ENCODE measurements around the gene PPM1E.

PPM1E gene

GRCh38 chr17:59024916-59025315 lies 269.3 kb downstream of the PPM1E start:
- Histone ChIP-seq H3K4me3 (ENCODE audit: low read length) (no peak overlapping the region), H3K36me3 (ENCODE audit: control insufficient read depth, low read length) (peaks cover 34% of the 10 kb centered on the region), H3F3A (ENCODE audit: control insufficient read depth, insufficient read depth) (peaks cover 3% of the 10 kb centered on the region), H3K9me3 (ENCODE audit: control insufficient read depth, insufficient read depth, low read length) (no peaks in the 10 kb centered on the region), H3K4me1 (ENCODE audit: control insufficient read depth, low read length) (peaks cover 5% of the 10 kb centered on the region), H3K9me2 (replicated peaks; ENCODE audit: control insufficient read depth, low read length) (no peaks in the 10 kb centered on the region), H3K4me2 (ENCODE audit: low read length) (no peak overlapping the region), H3K27ac (ENCODE audit: low read depth, low read length) (no peak overlapping the region), H4K20me1 (ENCODE audit: control insufficient read depth, insufficient read depth, low read depth, low read length) (no peaks in the 10 kb centered on the region), H3K79me2 (ENCODE audit: control insufficient read depth, low read length) (0 out of 2 replicates have a peak, but pooled peaks cover 2% of the 10 kb centered on the region), H3K27me3 (ENCODE audit: control insufficient read depth, low read length) (no peaks in the 10 kb centered on the region)
- TF ChIP-seq, protein P1, sequence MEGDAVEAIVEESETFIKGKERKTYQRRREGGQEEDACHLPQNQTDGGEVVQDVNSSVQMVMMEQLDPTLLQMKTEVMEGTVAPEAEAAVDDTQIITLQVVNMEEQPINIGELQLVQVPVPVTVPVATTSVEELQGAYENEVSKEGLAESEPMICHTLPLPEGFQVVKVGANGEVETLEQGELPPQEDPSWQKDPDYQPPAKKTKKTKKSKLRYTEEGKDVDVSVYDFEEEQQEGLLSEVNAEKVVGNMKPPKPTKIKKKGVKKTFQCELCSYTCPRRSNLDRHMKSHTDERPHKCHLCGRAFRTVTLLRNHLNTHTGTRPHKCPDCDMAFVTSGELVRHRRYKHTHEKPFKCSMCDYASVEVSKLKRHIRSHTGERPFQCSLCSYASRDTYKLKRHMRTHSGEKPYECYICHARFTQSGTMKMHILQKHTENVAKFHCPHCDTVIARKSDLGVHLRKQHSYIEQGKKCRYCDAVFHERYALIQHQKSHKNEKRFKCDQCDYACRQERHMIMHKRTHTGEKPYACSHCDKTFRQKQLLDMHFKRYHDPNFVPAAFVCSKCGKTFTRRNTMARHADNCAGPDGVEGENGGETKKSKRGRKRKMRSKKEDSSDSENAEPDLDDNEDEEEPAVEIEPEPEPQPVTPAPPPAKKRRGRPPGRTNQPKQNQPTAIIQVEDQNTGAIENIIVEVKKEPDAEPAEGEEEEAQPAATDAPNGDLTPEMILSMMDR (IDR thresholded peaks at IDR 0.05; ENCODE audit: low read depth, low read length, poor library complexity, severe bottlenecking), result no peak
- TF ChIP-seq EZH2phosphoT487 (IDR thresholded peaks at IDR 0.05; ENCODE audit: borderline replicate concordance, low read length), result no peak

GRCh38 chr17:59026176-59026939 lies 270.7 kb downstream of the PPM1E start:
- Histone ChIP-seq H4K20me1 (ENCODE audit: control insufficient read depth, insufficient read depth, low read depth, low read length) (no peaks in the 10 kb centered on the region), H3K4me1 (ENCODE audit: control insufficient read depth, low read length) (peaks cover 6% of the 10 kb centered on the region), H3K27ac (ENCODE audit: low read depth, low read length) (no peak overlapping the region), H3K4me3 (ENCODE audit: low read length) (no peak overlapping the region), H3K27me3 (ENCODE audit: control insufficient read depth, low read length) (no peaks in the 10 kb centered on the region), H3F3A (ENCODE audit: control insufficient read depth, insufficient read depth) (peaks cover 3% of the 10 kb centered on the region), H3K79me2 (ENCODE audit: control insufficient read depth, low read length) (0 out of 2 replicates have a peak, but pooled peaks cover 2% of the 10 kb centered on the region), H3K9me3 (ENCODE audit: control insufficient read depth, insufficient read depth, low read length) (no peaks in the 10 kb centered on the region), H3K9me2 (replicated peaks; ENCODE audit: control insufficient read depth, low read length) (no peaks in the 10 kb centered on the region), H3K36me3 (ENCODE audit: control insufficient read depth, low read length) (peaks cover 43% of the 10 kb centered on the region), H3K4me2 (ENCODE audit: low read length) (no peak overlapping the region)
- TF ChIP-seq, protein P1 (IDR thresholded peaks at IDR 0.05; ENCODE audit: low read depth, low read length, poor library complexity, severe bottlenecking), result no peak
- TF ChIP-seq EZH2phosphoT487 (IDR thresholded peaks at IDR 0.05; ENCODE audit: borderline replicate concordance, low read length), result no peak

DNA sequence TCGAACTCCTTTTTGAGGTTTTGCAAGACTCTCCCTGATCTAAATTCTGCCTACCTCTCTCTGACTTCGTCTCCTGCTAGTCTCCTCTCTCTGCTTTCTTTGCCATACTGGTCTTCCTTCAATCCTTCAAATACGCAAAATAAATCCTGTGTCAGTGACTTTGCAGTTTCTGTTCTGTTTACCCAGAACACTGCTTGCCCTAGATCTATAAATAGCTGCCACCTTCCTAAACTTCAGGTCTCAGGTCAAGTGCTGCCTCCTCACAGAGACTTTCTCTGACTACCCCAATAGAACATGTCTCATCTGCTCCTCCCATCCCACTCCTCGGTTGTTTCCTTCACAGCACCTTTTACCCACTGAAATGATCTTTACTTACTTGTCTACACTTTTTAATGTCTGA lies 272.1 kb downstream of the PPM1E start:
- H3K4me1 ChIP-seq (ENCODE audit: control insufficient read depth, low read length), result peaks cover 9% of the 10 kb centered on the region
- TF ChIP-seq EZH2phosphoT487 (IDR thresholded peaks at IDR 0.05; ENCODE audit: borderline replicate concordance, low read length), result no peak
- TF ChIP-seq, protein P1 (IDR thresholded peaks at IDR 0.05; ENCODE audit: low read depth, low read length, poor library complexity, severe bottlenecking), result no peak
- H3K9me3 ChIP-seq (ENCODE audit: control insufficient read depth, insufficient read depth, low read length), result no peaks in the 10 kb centered on the region
- H3K79me2 ChIP-seq (ENCODE audit: control insufficient read depth, low read length), result 0 out of 2 replicates have a peak, but pooled peaks cover 2% of the 10 kb centered on the region
- H3F3A ChIP-seq (ENCODE audit: control insufficient read depth, insufficient read depth), result peaks cover 3% of the 10 kb centered on the region
- no peaks in the 10 kb centered on the region for H4K20me1 ChIP-seq (ENCODE audit: control insufficient read depth, insufficient read depth, low read depth, low read length)
- H3K9me2 ChIP-seq (replicated peaks; ENCODE audit: control insufficient read depth, low read length), result no peaks in the 10 kb centered on the region
- no peaks in the 10 kb centered on the region for H3K27me3 ChIP-seq (ENCODE audit: control insufficient read depth, low read length)
- H3K4me2 ChIP-seq (ENCODE audit: low read length), result no peak overlapping the region
- no peak overlapping the region for H3K4me3 ChIP-seq (ENCODE audit: low read length)
- H3K27ac ChIP-seq (ENCODE audit: low read depth, low read length), result no peak overlapping the region
- peaks cover 48% of the 10 kb centered on the region for H3K36me3 ChIP-seq (ENCODE audit: control insufficient read depth, low read length)

Measured in DOHH2 (cell line).